IMR-90 (cell line): ENCODE measurements around the gene PEX11A.
A peak's percentile ranks its signal among the peaks of the same experiment; 100 is the strongest.

ENCODE experiments used
- CEBPB ChIP-seq: IDR thresholded peaks from 2 replicates; pipeline ENCODE4 v1.6.1; 2012; ENCODE audit warnings: low read depth, low read length, improper control_type of control experiment
- FOS ChIP-seq: fragments of 150-350 bp; IDR thresholded peaks from 2 replicates; pipeline ENCODE4 v1.6.1; 2016; ENCODE audit warnings: low read depth, low read length
- MXI1 ChIP-seq: IDR thresholded peaks from 2 replicates; pipeline ENCODE4 v1.6.1; 2012; ENCODE audit warnings: low read depth, mild to moderate bottlenecking, low read length, moderate library complexity, borderline replicate concordance
- POLR2A ChIP-seq: IDR thresholded peaks from 2 replicates; pipeline ENCODE4 v1.6.1; 2012; ENCODE audit warnings: mild to moderate bottlenecking, low read depth, low read length
- TF ChIP-seq, protein P1 (sequence below): conservative IDR thresholded peaks from 2 replicates; pipeline ENCODE4 v1.5.1; 2012; ENCODE audit warnings: mild to moderate bottlenecking, low read depth, low read length, improper control_type of control experiment

DNA sequence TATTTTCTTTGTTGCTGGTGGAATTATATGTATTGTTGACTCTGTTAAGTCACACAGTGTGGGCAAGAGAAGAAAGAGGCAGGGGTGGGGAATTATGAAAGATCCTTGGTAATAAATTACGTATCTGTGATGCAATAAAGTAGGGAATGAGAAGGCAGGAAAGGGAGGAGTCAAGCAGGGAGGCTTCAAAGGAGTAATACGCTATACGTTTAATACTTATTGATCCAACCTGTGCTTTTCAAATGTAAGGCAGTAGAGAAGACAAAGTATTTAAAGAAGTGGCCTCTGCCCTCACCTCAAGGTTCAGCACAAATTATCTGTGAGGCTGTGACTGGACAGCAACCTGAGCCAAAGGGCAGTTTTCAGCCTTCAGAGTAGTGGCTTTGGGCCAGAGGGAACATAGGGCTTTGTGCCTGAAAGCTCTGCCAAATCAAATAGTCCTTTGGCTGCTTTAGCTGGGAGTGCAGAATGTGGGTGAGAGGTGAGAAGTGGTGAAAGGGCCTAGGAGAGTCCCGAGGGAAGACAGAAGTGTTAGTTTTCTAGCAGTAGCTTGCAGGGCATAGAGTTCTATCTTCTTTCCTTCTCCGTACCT is 10.2 kb downstream of the PEX11A start:
- TF ChIP-seq, protein P1, sequence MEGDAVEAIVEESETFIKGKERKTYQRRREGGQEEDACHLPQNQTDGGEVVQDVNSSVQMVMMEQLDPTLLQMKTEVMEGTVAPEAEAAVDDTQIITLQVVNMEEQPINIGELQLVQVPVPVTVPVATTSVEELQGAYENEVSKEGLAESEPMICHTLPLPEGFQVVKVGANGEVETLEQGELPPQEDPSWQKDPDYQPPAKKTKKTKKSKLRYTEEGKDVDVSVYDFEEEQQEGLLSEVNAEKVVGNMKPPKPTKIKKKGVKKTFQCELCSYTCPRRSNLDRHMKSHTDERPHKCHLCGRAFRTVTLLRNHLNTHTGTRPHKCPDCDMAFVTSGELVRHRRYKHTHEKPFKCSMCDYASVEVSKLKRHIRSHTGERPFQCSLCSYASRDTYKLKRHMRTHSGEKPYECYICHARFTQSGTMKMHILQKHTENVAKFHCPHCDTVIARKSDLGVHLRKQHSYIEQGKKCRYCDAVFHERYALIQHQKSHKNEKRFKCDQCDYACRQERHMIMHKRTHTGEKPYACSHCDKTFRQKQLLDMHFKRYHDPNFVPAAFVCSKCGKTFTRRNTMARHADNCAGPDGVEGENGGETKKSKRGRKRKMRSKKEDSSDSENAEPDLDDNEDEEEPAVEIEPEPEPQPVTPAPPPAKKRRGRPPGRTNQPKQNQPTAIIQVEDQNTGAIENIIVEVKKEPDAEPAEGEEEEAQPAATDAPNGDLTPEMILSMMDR = no peak
- TF ChIP-seq MXI1 (no peak), POLR2A (no peak), FOS (no peak), CEBPB (peak; percentile 66)
